ENCODE data around the gene EBF3. TPM values are rescaled to one million over a fixed set of nuclear protein-coding genes. Genes with fewer than 3 reads are reported as not detected.

EBF3 gene
- total RNA-seq, 1 donor from 2014 or later, result 22.5 TPM

- no peak for DNase-seq
These were observed 54.4 kb downstream of the EBF3 start for GRCh38 chr10:129909531-129910256.

DNA sequence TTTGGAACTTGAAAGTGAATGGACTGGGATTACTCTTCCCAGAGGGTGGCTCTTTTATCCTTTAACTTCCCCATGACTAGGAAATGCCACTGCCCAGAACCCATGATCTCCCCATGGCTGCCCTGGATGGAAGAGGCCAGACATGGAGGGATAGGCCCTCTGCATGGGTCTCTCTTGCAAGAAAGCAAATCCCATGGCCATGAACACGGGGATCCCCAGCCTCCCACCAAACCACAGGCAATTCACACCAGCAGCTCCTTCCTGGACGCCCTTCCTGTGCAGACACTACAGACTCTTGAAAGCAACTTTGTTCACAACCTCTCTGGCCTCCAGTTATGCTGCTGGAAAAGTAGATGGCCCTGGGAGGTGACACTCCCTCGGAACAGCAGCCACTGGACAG is 55.0 kb downstream of the EBF3 start:
- DNase-seq, result no peak

GRCh38 chr10:129908406-129908805 is 55.7 kb downstream of the EBF3 start:
- no peak for DNase-seq

DNA sequence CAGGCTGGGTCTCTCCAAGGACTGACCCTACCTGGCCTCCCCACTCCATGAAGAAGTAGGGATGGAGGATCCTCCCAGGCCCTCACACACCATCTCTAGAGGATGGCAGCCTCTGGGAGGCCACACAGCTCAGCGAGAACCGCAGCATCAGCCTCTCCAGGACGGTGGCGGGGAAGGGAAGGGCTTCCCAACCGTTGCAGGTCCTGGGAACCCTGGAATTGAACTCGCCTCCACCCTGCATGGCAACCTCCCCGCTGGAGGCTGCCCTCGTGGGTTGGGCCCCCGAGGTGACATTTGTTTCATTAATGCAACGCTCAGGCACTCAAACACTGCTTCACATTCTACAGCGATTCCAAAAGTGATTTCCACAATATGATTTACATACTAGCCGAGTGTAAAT is 58.5 kb downstream of the EBF3 start:
- DNase-seq, result no peak

- DNase-seq, result no peak
These were observed 59.8 kb downstream of the EBF3 start for GRCh38 chr10:129904323-129904722.

DNA sequence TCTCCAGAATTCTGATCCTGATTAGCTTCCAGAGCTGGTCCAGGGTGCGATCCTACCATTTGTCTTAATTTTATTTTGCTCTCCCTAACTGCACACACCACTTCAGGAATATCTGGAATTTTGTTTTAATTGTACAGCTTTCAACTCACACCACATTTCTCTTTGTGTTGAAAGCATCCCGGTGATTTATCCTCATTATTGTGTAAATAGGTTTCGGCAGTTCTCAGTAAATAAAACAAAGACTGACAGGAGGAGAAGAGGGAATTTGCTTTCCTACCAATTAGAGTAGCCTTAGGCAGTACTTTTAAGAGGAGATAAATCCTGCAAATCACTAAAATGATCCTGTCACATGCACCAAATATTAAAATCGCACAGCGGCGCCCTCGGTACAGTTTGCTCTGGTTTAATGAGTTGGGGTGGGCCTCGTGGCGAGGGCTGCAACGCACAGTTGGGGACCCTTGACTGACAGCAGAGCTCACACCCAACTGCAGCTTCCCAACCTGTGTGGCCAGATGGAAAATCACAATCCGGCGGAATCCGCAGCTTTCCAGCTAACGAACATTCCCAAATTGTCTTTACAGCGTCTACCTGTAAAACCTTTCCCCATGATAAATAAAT is 62.6 kb downstream of the EBF3 start:
- DNase-seq, result no peak

- no peak for DNase-seq
These were observed 63.2 kb downstream of the EBF3 start for GRCh38 chr10:129900825-129901224.

GRCh38 chr10:129899276-129900130 is 64.6 kb downstream of the EBF3 start:
- no peak for DNase-seq

DNA sequence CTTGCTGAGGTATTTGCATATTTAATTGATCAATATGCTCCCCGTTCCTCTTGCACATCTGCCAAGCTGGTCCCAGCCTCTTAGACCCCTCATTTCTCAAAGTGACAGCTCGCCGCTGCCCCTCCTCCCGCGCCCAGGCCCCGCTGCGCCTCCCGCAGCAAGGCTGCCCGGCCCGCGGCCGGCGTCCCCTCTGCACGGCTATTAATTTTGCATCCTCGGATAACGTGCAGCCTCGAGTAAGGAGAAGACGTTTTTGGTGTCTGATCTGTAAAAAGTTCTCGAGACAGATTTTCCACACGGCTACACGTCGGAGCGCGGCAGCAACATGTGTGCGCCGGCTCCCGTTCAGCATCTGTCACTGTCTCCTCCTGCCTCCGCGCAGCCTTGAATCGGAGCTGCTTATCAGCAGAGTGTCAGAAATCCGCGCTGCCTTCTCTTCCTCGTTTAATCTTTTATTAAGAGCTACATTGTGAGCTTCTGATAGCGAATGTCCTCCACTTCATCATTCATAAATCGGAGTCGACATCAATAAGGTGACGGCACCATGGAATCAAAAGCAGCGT is 65.3 kb downstream of the EBF3 start:
- DNase-seq, result no peak

DNA sequence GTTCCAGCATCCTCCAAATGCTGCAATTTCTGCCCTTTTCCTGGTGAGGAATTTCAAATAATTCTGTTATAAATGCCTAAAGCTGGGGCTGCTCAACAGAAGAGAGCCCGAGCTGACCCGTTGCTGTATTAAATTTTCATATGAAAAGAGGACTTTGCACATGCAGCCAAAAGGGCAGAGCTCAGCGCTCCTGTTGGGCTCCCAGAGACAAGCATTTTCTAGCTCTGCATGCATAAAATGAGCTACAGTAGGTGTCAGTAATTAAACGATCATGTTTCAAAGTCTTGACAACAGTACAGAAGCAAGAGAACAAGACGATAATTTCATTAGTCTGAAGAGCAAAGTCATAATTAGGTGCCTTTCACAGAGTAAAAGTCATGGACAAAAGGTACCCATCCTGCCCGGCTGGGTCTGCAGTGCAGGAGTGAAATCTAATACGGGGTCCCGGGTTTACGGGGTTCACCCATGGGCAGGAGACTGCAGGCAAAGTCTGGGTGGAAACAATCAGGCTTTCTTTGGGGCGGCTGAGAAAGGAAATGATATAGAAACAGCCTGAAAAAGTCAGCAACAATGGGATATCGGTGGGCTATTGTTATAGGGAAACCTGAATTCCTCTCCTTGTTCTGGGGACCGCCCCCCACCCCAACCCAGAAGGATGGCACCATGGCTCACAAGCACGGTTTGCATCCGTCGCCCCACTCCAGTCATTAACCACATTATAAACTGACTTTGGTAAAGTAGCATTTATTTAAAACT is 66.0 kb downstream of the EBF3 start:
- no peak for DNase-seq

GRCh38 chr10:129896860-129897200 is 67.2 kb downstream of the EBF3 start:
- no peak for DNase-seq

DNA sequence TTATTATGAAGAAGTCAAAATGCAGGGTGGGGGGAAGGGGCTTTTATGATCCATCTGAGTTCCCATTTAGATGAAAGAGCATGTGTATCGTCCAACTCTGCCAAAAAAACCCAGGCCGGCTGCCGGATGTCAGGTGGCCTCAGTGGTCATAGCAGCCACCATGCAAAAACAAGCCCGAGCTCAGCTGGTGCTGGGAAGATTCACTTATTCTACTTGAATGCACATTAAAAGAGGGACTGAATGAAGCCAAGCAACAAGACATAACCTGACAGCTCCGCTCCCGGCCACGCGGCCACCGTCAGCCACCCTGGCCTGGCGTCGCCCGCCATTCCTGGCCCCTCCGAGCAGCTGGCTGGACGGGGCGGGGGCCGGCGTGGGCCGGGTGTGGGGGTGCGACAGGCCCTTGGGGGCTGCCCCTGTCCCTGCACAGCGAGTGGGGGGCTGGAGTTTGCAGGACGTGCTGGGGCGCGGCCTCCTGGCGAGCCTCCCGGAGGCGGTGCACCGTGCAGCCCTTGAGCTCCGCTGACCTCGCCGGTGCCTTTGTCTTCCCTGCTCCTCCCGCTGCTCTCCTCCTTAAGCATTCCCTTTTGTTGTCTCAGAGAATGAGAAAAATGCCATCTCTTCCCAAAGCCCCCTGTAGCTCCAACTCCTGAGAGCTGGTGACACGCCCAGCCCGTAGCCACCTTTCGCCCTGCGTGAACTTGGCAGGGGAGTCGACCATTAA is 67.8 kb downstream of the EBF3 start:
- DNase-seq, result no peak

DNA sequence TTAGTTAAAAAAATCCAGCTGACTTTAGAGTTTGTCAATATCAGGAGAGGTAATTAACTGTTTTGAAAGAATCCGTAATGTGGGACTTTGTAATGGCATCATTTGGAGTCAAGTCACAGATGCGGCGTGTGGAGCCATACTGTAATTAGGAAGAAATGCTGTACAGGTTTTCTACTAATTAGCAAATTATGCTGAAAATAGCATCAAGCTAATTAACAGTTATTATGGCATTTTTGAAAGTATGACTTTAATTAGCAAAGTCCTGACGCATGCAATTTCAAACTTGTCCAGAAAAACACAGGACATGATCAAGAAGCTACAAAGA is 68.3 kb downstream of the EBF3 start:
- no peak for DNase-seq

DNA sequence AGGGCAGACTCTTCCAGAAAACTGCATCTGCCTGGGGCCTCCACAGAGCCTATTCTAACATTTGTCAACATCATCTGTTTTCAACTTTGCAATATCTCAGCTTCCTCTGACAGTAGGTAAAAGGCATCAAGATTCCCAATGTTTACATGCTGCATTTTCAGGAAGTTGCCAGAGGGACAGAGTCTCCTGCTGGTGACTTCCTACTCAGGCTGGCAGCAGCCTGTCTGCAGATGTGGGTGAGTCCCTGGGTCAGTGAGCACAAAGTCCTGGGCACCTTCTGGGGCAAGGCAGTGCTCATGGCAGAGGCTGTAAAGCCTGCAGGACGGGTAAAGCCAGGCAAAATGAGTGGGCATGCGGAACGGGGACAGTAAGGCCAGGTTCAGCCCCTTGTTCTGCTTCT is 69.4 kb downstream of the EBF3 start:
- DNase-seq, result no peak

GRCh38 chr10:129893104-129894089 is 70.7 kb downstream of the EBF3 start:
- DNase-seq, result peak; percentile 23

DNA sequence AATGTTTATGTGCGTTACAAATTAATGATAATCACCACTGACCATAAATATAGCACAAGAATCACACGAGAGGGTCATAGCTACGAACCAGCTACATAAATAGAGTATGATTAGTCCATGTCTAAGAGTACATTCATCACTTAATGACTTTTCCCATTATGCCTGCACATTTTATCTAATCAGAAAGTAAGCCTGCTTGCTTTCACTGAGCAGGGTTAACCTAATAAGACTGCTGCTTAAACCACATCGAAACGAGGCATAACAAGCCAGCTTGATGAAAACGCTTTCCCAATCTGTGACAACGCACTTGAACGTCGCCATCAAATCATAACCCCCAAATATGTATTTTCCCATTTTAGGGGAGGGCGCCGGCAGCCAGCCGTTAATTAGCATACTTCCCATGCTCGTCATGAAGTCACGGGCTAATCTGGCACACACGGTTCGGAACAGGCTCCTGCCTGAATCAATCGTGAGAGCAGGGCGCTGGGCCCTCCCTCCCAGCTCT is 71.5 kb downstream of the EBF3 start:
- peak; percentile 54 for DNase-seq

DNA sequence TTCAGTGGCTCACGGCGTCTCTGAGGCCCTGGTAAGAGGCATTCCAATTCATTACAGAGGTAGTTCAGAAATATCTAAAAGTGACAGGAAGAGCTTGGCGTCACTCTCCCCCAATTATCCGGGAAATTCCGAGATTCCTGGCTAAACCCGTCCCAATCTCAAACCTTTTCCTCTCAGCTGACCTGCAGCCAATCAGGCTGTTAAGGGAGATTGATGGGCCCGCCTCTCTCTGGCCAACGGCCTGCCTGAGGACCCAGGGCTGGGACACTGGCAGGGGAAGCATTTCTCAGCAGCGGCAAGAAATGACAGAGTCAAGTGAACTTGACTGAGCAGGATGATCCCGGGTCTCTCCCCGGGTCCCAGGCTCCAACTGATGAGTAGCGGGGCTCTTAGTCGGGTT is 72.3 kb downstream of the EBF3 start:
- DNase-seq, result peak; percentile 44

- DNase-seq, result no peak
These were observed 73.9 kb downstream of the EBF3 start for GRCh38 chr10:129890170-129890569.

DNA sequence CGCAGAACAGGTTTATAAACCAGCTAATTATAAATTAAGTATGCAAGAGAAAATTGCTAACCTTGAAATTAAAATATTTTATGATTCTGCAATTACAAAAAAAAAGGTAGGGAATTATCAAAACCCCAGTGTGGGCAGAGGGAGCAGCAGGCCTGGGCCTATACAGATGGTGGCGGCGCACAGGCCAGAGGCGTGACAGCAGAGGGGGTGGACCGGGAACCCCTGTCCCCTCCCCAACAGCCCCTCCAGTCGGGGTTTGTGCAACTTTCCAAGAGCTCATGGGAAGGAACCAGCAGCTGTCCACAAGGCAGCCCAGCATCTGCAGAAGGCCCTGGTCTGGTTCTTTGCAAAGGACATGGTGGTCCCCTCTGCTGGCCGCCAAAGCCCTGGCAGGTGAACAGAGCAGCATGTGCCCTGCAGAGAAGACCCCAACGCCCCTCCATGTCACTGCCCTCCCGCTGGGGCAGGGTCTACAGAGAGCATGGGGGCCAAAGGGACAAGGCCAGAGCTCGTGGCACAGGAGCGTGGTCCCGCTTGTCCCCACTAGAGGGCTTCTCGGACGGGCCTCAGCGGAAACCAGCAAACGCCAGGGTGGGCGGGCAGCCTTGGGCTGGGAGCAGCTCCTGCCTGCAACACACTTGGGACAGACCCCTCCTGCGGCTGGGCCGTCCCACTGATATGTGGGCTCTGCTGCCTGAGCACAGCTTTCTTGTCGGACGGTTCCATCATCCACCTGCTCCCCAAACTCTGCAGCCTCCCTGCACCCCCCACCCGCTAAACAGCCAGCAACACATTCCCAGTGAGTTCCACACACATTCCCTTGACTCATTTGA is 75.1 kb downstream of the EBF3 start:
- peak; percentile 81 for DNase-seq
